AG04450 (cell line): ENCODE measurements around the gene HSF4. TPM values are rescaled to one million over a fixed set of nuclear protein-coding genes. Genes with fewer than 3 reads are reported as not detected.

Experiments
- CTCF ChIA-PET: fragments of 300-600, 350-600 bp; formaldehyde crosslinking; extraction: SDS; loops from one replicate; lab custom pipeline; 2022; ENCODE audit warnings: antibody characterized with exemption, inconsistent platforms; lab: Charles Lee
- POLR2A ChIA-PET: fragments of 350-600 bp; formaldehyde crosslinking; extraction: SDS; loops from one replicate; lab custom pipeline; 2021; ENCODE audit warnings: antibody characterized with exemption, inconsistent platforms; lab: Yijun Ruan, JAX
- DNase-seq: peaks from one replicate; pipeline ENCODE4 v3.0.0-alpha.2; 2011; ENCODE audit warnings: low read depth, low spot score
- H3K27ac ChIP-seq: one replicate; pipeline ENCODE4 v1.5.1; 2012; ENCODE audit warnings: low read depth, low read length, control low read depth
- H3K27me3 ChIP-seq: one replicate; pipeline ENCODE4 v1.6.0; 2012; ENCODE audit warnings: low read length; ENCODE audit not compliant: control insufficient read depth, insufficient read depth
- H3K4me3 ChIP-seq: 2 replicates; pipeline ENCODE4 v1.5.1; 2011; ENCODE audit warnings: mild to moderate bottlenecking, low read depth, low read length, control low read depth
- H3K9me3 ChIP-seq: 2 replicates; pipeline ENCODE4 v1.5.1; 2012; ENCODE audit warnings: low read length; ENCODE audit not compliant: control insufficient read depth, insufficient read depth
- polyA plus RNA-seq: library from polyadenylated mRNA; depleted of rRNA; stranded (reverse); fragments of >200 nt; gene quantifications from 2 replicates; pipeline ENCODE4 v1.2.3, GENCODE V29; 2011
- TF ChIP-seq, protein P1 (sequence below): IDR thresholded peaks from 2 replicates; pipeline ENCODE4 v1.5.1; 2011; ENCODE audit warnings: low read depth, low read length, control low read depth, inconsistent platforms

The HSF4 gene
- polyA plus RNA-seq, 1 experiment, result 0.82 TPM

DNA sequence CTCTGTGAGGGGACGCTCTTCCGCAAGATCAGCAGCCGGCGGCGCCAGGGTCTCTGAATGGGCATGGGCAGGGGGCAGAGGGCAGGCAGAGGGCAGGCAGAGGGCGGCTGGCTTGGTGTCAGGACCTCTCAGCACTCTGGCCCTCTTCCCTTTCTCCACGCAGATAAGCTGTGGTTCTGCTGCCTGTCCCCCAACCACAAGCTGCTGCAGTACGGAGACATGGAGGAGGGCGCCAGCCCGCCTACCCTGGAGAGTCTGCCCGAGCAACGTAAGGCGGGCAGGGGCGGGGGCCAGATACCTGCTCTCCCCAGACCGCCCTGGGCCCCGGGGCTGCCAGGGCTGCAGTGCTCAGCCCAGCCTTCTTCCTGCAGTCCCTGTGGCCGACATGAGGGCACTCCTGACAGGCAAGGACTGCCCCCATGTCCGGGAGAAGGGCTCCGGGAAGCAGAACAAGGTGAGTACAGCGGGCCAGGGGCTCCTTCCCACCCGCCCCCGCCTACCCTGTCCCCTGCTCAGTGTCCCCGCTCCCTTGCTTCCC is 38.5 kb downstream of the HSF4 start:
- Histone ChIP-seq H3K27me3 (no peaks in the 10 kb centered on the region), H3K4me3 (no peak overlapping the region), H3K27ac (no peak overlapping the region), H3K9me3 (no peaks in the 10 kb centered on the region; the same call in 1 of the 2 replicates)
- DNase-seq, result no peak
- ChIA-PET CTCF (no interaction called here), POLR2A (no interaction called here)
- TF ChIP-seq, protein P1, sequence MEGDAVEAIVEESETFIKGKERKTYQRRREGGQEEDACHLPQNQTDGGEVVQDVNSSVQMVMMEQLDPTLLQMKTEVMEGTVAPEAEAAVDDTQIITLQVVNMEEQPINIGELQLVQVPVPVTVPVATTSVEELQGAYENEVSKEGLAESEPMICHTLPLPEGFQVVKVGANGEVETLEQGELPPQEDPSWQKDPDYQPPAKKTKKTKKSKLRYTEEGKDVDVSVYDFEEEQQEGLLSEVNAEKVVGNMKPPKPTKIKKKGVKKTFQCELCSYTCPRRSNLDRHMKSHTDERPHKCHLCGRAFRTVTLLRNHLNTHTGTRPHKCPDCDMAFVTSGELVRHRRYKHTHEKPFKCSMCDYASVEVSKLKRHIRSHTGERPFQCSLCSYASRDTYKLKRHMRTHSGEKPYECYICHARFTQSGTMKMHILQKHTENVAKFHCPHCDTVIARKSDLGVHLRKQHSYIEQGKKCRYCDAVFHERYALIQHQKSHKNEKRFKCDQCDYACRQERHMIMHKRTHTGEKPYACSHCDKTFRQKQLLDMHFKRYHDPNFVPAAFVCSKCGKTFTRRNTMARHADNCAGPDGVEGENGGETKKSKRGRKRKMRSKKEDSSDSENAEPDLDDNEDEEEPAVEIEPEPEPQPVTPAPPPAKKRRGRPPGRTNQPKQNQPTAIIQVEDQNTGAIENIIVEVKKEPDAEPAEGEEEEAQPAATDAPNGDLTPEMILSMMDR, result no peak

DNA sequence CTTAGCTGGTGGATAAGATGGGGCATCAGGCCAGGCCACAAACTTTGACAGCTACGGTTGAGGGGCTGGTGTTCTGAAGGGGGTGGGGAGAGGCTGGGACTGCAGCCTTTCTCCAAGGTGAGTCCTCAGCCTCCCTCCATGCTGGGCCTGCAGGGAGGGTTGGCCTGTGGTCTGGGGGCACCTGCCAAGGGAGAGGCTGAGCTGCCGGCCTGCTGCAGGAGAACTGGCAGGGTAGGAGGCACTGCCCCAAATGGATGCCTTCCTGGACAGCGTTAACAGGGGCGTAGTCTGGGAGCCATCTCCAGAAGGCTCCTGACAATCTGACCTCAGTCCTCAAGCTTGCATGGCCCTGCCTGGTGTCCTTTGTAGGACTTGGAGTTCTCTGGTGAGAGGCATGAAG is 39.5 kb downstream of the HSF4 start:
- no peaks in the 10 kb centered on the region for H3K27me3 ChIP-seq
- TF ChIP-seq, protein P1, result no peak
- ChIA-PET CTCF (no interaction called here), POLR2A (no interaction called here)
- no peaks in the 10 kb centered on the region; the same call in 1 of the 2 replicates for H3K9me3 ChIP-seq
- H3K4me3 ChIP-seq, result no peak overlapping the region
- DNase-seq, result no peak
- H3K27ac ChIP-seq, result no peak overlapping the region

DNA sequence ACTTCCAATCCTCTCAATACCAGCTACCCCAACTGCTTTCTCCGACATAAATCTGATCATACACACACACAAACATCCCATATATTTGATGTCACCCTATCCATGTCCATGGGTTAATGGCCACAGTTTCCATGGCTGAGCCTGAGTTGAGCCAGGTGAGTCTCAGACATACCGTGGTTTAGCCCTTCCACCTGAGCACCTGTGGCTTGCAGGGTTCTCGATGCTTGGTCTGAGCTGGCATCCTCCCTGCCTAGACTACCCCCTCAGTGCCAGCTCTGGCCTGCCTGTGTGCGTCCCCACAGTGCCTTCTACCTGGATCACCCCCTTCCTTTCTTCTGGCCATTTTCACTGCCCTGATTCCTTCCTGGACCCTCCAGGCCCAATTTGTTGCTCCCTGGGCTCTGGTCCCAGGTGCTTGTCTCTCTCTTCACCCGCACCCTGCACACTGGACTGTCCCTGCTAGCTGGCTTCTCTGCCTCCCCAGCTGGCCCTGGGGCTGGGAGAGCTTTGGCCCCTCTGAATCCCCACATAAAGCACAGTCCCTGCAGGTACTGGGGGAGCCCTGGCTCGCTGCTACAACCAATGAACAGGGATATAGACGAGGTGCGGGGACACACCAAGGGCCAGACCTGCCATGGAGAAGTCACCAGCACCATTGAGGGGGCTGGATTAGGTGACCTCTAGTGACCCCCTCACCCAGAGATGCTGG is 41.7 kb downstream of the HSF4 start:
- Histone ChIP-seq H3K27ac (no peak overlapping the region), H3K4me3 (no peak overlapping the region), H3K9me3 (no peaks in the 10 kb centered on the region), H3K27me3 (no peaks in the 10 kb centered on the region)
- ChIA-PET CTCF (interaction anchor here (0.9 kb wide), 1 partner anchor 9 kb away, joined by 3 read pairs; no protein-coding TSS in a partner anchor), POLR2A (interaction anchor here (0.5 to 0.8 kb wide), 3 partner anchors 9 to 186 kb away, joined by 3 to 4 read pairs (median 3); no protein-coding TSS in a partner anchor)
- DNase-seq, result no peak
- TF ChIP-seq, protein P1, result no peak

DNA sequence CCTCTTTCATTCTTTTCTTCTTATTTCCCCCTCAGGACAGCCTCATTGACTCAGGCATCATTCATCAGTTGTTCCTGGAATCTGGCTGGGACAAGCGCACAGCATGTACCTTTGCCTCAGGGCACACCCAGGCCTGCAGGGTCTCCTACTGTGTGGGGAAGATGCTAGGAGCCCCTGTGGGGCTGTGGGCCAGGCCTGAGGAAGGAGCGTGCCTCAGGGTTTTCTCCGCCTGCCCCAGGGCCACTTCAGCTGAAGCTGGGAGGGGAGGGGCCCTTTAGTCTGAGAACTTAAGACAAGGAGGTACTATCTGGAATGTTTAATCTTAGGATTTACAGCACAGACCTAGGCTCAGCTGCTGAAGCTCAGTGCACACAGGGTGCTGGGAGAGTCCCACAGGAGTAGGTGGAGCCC is 42.3 kb downstream of the HSF4 start:
- TF ChIP-seq, protein P1, result no peak
- no peak for DNase-seq
- ChIA-PET POLR2A (interaction anchor here (0.5 kb wide), 1 partner anchor 186 kb away, joined by 4 read pairs; no protein-coding TSS in a partner anchor), CTCF (interaction anchor here (0.9 kb wide), 1 partner anchor 9 kb away, joined by 3 read pairs; no protein-coding TSS in a partner anchor)
- Histone ChIP-seq H3K27me3 (no peaks in the 10 kb centered on the region), H3K27ac (no peak overlapping the region), H3K9me3 (no peaks in the 10 kb centered on the region), H3K4me3 (no peak overlapping the region)
